Ecto neural progenitor cell (in vitro differentiated cells): ENCODE results near the gene RGS7.
"Not testable (repeated sequence)": the region's sequence is repeated elsewhere in the genome, so short reads cannot be mapped to it uniquely, and the experiment has no call there.

Source experiments
- DNase-seq: peaks from one replicate; pipeline ENCODE4 v3.0.0-alpha.2; 2018; ENCODE audit warnings: low spot score

RGS7 gene

GRCh38 chr1:240783728-240784137, 573.3 kb downstream of the RGS7 start:
- DNase-seq = not testable (repeated sequence)

DNA sequence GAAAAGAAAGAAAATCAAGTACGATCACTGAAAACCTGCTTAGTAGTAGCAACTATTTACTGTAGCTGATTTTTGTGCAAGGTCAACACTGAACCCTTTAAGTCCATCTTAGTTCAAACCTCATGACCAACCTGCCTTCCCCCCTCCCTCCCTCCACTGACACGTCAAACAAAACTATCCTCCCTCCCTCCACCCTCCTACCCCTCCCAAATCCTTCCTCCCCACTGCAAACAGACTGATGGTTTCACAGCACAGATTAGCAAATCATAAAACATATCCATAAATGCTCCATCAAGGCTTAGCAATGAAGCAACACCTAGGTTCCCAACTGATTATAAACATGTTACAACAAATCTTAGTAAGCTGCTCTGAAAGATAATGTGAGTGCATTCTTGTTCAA, 580.8 kb downstream of the RGS7 start:
- no peak for DNase-seq

- DNase-seq = no peak
Measured at GRCh38 chr1:240772131-240772530, 584.9 kb downstream of the RGS7 start.

- DNase-seq = no peak
Measured at GRCh38 chr1:240771450-240771849, 585.6 kb downstream of the RGS7 start.

- no peak for DNase-seq
Measured at GRCh38 chr1:240768979-240769378, 588.0 kb downstream of the RGS7 start.

DNA sequence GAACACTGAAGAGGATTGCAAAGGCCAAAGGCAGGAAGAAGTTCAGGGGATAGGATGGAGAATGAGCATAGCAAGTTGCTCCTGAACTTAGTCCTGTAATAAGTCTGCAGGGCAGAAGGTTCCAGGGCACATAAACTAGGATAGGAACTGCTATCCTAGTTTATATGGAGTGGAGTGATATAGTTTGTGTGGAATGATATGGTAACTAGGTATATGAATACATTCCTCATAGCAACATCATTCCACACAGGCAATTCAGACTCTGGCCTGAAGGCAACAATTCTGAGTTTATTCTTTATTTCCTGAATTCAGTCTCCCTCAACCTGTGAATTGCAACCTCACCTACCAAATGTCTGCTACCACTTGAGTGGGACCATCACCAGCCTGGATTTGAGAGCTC, 590.2 kb downstream of the RGS7 start:
- no peak for DNase-seq

GRCh38 chr1:240765732-240766363, 591.2 kb downstream of the RGS7 start:
- no peak for DNase-seq

- no peak for DNase-seq
Measured at GRCh38 chr1:240763771-240764170, 593.2 kb downstream of the RGS7 start.

DNA sequence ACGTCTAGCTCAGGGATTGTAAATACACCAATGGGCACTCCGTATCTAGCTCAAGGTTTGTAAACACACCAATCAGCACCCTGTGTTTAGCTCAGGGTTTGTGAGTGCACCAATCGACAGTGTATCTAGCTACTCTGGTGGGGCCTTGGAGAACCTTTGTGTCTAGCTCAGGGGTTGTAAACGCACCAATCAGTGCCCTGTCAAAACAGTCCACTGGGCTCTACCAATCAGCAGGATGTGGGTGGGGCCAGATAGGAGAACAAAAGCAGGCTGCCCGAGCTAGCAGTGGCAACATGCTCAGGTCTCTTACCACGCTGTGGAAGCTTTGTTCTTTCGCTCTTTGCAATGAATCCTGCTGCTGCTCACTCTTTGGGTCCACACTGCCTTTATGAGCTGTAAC, 593.9 kb downstream of the RGS7 start:
- not testable (repeated sequence) for DNase-seq

DNA sequence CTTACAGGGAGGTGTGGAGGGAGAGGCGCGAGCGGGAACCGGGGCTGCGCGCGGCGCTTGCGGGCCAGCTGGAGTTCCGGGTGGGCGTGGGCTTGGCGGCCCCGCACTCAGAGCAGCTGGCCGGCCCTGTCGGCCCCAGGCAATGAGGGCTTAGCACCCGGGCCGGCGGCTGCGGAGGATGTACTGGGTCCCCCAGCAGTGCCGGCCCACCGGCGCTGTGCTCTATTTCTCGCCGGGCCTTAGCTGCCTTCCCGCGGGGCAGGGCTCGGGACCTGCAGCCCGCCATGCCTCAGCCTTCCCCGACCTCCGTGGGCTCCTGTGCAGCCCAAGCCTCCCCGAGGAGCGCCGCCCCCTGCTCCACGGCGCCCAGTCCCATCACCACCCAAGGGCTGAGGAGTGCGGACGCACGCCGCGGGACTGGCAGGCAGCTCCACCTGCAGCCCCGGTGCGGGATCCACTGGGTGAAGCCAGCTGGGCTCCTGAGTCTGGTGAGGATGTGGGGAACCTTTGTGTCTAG, 594.5 kb downstream of the RGS7 start:
- DNase-seq = not testable (repeated sequence)

- not testable (repeated sequence) for DNase-seq
Measured at GRCh38 chr1:240758777-240759176, 598.2 kb downstream of the RGS7 start.

- no peak for DNase-seq
Measured at GRCh38 chr1:240758296-240758695, 598.7 kb downstream of the RGS7 start.

- DNase-seq = no peak
Measured at GRCh38 chr1:240747907-240748306, 609.1 kb downstream of the RGS7 start.

DNA sequence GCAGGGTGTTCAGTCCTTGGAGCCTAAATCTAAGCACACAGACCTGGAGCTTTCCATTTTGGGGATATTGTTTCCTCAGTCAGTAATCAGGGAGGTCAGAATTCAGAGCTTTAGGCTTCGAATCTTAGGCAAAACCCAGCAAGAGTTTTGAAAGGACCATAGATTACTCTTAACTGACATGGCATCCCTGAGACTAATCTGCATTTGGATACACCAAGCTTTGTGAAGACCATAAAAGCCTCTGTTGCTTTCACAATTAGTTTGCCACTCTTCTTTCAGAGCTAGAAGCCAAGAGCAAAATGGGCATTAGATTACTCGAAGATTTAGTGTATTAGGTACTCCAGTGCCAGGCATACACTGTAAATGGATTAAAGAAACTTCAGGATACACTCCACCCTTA, 613.3 kb downstream of the RGS7 start:
- DNase-seq = no peak

GRCh38 chr1:240739754-240740153, 617.3 kb downstream of the RGS7 start:
- DNase-seq = no peak

GRCh38 chr1:240739139-240739538, 617.9 kb downstream of the RGS7 start:
- no peak for DNase-seq

DNA sequence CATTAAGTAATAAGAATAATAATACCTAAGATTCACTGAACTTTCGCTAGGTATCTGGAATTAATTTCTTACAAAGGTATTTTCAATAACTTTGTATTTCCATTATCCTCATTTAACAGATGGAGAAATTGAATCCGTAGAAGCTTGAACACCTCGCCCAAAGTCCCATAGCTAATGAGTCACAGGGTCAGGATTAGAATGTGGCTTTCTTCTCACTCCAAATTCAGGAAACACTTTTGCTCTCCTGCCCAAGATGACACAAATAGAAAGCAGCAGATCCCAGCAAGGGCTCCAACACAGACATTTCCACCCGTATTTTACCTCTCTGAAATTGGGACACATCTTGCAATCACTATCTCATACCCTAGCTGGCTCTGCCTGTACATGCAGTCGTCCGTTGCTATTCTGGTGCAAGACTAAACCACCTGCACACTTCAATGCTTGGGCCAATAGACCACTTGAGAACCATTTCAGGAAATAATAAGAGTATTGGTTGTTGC, 619.2 kb downstream of the RGS7 start:
- DNase-seq = no peak

- DNase-seq = no peak
Measured at GRCh38 chr1:240737298-240737697, 619.7 kb downstream of the RGS7 start.

DNA sequence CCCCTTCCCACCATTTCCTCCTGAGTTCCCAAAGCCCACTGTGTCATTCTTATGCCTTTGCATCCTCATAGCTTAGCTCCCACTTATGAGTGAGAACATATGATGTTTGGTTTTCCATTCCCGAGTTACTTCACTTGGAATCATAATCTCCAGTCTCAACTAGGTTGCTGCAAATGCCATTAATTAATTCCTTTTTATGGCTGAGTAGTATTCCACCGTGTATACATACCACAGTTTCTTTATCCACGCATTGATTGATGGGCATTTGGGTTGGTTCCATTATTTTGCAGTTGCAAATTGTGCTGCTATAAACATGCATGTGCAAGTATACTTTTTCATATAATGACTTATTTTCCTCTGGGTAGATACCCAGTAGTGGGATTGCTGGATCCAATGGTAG, 622.3 kb downstream of the RGS7 start:
- DNase-seq = not testable (repeated sequence)

- DNase-seq = no peak
Measured at GRCh38 chr1:240734001-240734400, 623.0 kb downstream of the RGS7 start.

- no peak for DNase-seq
Measured at GRCh38 chr1:240732390-240732789, 624.6 kb downstream of the RGS7 start.
